ENCODE measurements around the gene SNX24. TPM values are rescaled to one million over a fixed set of nuclear protein-coding genes. Genes with fewer than 3 reads are reported as not detected.
"Not testable (repeated sequence)": the region's sequence is repeated elsewhere in the genome, so short reads cannot be mapped to it uniquely, and the experiment has no call there.

SNX24 gene
- total RNA-seq, 1 donor from 2014 or later = 19.3 TPM

- no peak for ATAC-seq
- intact Hi-C loops (cut with micrococcal nuclease) = no loop called here
Observed at GRCh38 chr5:122947772-122948171, 102.4 kb downstream of the SNX24 start.

GRCh38 chr5:122948319-122948718 lies 102.9 kb downstream of the SNX24 start:
- intact Hi-C loops (cut with micrococcal nuclease) = no loop called here
- ATAC-seq = no peak
- DNase-seq = no peak

More at GRCh38 chr5:122947772-122948171, 102.4 kb downstream of the SNX24 start:
- DNase-seq = no peak

- ATAC-seq (no peak), DNase-seq (no peak)
- intact Hi-C loops (cut with micrococcal nuclease) = no loop called here
Observed at GRCh38 chr5:122951658-122952057, 106.2 kb downstream of the SNX24 start.

- no peak for ATAC-seq
- intact Hi-C loops (cut with micrococcal nuclease) = no loop called here
- no peak for DNase-seq
Observed at GRCh38 chr5:122954719-122955118, 109.3 kb downstream of the SNX24 start.

GRCh38 chr5:122957457-122957856 lies 112.0 kb downstream of the SNX24 start:
- DNase-seq (no peak), ATAC-seq (no peak)
- intact Hi-C loops (cut with micrococcal nuclease) = no loop called here

- DNase-seq (no peak), ATAC-seq (no peak)
- intact Hi-C loops (cut with micrococcal nuclease) = no loop called here
Observed at GRCh38 chr5:122959740-122960445, 114.5 kb downstream of the SNX24 start.

- intact Hi-C loops (cut with micrococcal nuclease) = no loop called here
- DNase-seq (no peak), ATAC-seq (no peak)
Observed at GRCh38 chr5:122963305-122963704, 117.9 kb downstream of the SNX24 start.

- no peak for DNase-seq
Observed at GRCh38 chr5:122965111-122965510, 119.7 kb downstream of the SNX24 start.

GRCh38 chr5:122967085-122967484 lies 121.7 kb downstream of the SNX24 start:
- intact Hi-C loops (cut with micrococcal nuclease) = no loop called here
- DNase-seq (no peak), ATAC-seq (no peak)

More at GRCh38 chr5:122965111-122965510, 119.7 kb downstream of the SNX24 start:
- peak; percentile 52 for ATAC-seq
- intact Hi-C loops (cut with micrococcal nuclease) = no loop called here

- ATAC-seq (no peak), DNase-seq (no peak)
- intact Hi-C loops (cut with micrococcal nuclease) = no loop called here
Observed at GRCh38 chr5:122967625-122968024, 122.2 kb downstream of the SNX24 start.

GRCh38 chr5:122968056-122968455 lies 122.6 kb downstream of the SNX24 start:
- DNase-seq; ATAC-seq; intact Hi-C loops (cut with micrococcal nuclease): not testable (repeated sequence)

GRCh38 chr5:122971333-122971732 lies 125.9 kb downstream of the SNX24 start:
- intact Hi-C loops (cut with micrococcal nuclease) = no loop called here
- DNase-seq = no peak
- ATAC-seq = no peak

GRCh38 chr5:122972877-122973276 lies 127.5 kb downstream of the SNX24 start:
- intact Hi-C loops (cut with micrococcal nuclease) = no loop called here
- ATAC-seq = no peak
- no peak for DNase-seq

- intact Hi-C loops (cut with micrococcal nuclease); ATAC-seq; DNase-seq: not testable (repeated sequence)
Observed at GRCh38 chr5:122973759-122974158, 128.3 kb downstream of the SNX24 start.

GRCh38 chr5:122974251-122974650 lies 128.8 kb downstream of the SNX24 start:
- ATAC-seq; DNase-seq; intact Hi-C loops (cut with micrococcal nuclease): not testable (repeated sequence)

GRCh38 chr5:122977319-122977718 lies 131.9 kb downstream of the SNX24 start:
- intact Hi-C loops (cut with micrococcal nuclease) = no loop called here
- ATAC-seq = no peak
- no peak for DNase-seq

- ATAC-seq = no peak
- DNase-seq = no peak
- intact Hi-C loops (cut with micrococcal nuclease) = no loop called here
Observed at GRCh38 chr5:122978068-122978467, 132.7 kb downstream of the SNX24 start.

- intact Hi-C loops (cut with micrococcal nuclease) = no loop called here
- DNase-seq (no peak), ATAC-seq (no peak)
Observed at GRCh38 chr5:122978644-122979297, 133.4 kb downstream of the SNX24 start.

- DNase-seq (no peak), ATAC-seq (no peak)
- intact Hi-C loops (cut with micrococcal nuclease) = no loop called here
Observed at GRCh38 chr5:122981846-122982245, 136.4 kb downstream of the SNX24 start.

GRCh38 chr5:122982376-122982775 lies 137.0 kb downstream of the SNX24 start:
- intact Hi-C loops (cut with micrococcal nuclease) = no loop called here
- ATAC-seq (no peak), DNase-seq (no peak)

GRCh38 chr5:122984425-122984824 lies 139.0 kb downstream of the SNX24 start:
- intact Hi-C loops (cut with micrococcal nuclease) = no loop called here
- ATAC-seq (no peak), DNase-seq (no peak)

Data from left ventricle myocardium superior (tissue), 1 donor.